ENCODE data around the gene SLCO1B1. TPM values are rescaled to one million over a fixed set of nuclear protein-coding genes. Genes with fewer than 3 reads are reported as not detected.

Gene SLCO1B1
- total and polyA plus RNA-seq, 2 donors (not counting 1 experiment from before 2014, with no cell fraction given): not detected

- CTCF ChIA-PET: no interaction called here
- no peak for ATAC-seq (ENCODE audit: low read depth)
- Mint-ChIP-seq H3K9me3 (ENCODE audit: insufficient read depth) (no peaks in the 10 kb centered on the region), H3K27ac (no peak overlapping the region), H3K4me3 (no peak overlapping the region), H3K27me3 (no peaks in the 10 kb centered on the region), H3K4me1 (no peaks in the 10 kb centered on the region)
- Histone ChIP-seq H3K9ac (ENCODE audit: low read length) (no peak overlapping the region), H3K4me2 (replicated peaks; ENCODE audit: low read depth, low read length, poor library complexity, severe bottlenecking) (no peak overlapping the region), H3K36me3 (replicated peaks in 1 of 2; ENCODE audit: control extremely low read depth in 1 of 2, control insufficient read depth in 1 of 2, extremely low read depth in 1 of 2, insufficient read depth in 2 of 2, low read length in 1 of 2) (no peaks in the 10 kb centered on the region), H3K27me3 (replicated peaks in 1 of 4; ENCODE audit: control extremely low read depth in 1 of 4, control insufficient read depth in 3 of 4, insufficient read depth in 4 of 4, low read length in 3 of 4) (no peaks in the 10 kb centered on the region), H3K27ac (ENCODE audit: low read length in 2 of 2) (no peak overlapping the region), H2AFZ (ENCODE audit: insufficient read depth, low read depth, low read length, poor library complexity, severe bottlenecking) (no peak overlapping the region), H3K79me2 (ENCODE audit: control insufficient read depth, insufficient read depth, low read length) (no peaks in the 10 kb centered on the region), H3K4me3 (ENCODE audit: control extremely low read depth in 1 of 5, extremely low read depth in 1 of 5, insufficient read depth in 1 of 5, low read depth in 2 of 5, low read length in 4 of 5) (no peak overlapping the region), H3K4me1 (ENCODE audit: control insufficient read depth in 2 of 2, insufficient read depth in 2 of 2, low read length in 2 of 2) (no peaks in the 10 kb centered on the region), H3K9me3 (ENCODE audit: control extremely low read depth in 1 of 3, control insufficient read depth in 2 of 3, insufficient read depth in 1 of 3, low read length in 2 of 3) (no peaks in the 10 kb centered on the region), H4K20me1 (ENCODE audit: control insufficient read depth, insufficient read depth, low read length, poor library complexity, severe bottlenecking) (no peaks in the 10 kb centered on the region)
- TF ChIP-seq EZH2 (IDR thresholded peaks at IDR 0.05; ENCODE audit: borderline replicate concordance, insufficient read depth, low read depth, low read length, poor library complexity, severe bottlenecking): no peak
- TF ChIP-seq CTCF (IDR thresholded peaks at IDR 0.05): no peak
- DNase-seq: no peak
- POLR2A ChIA-PET: no interaction called here
- intact Hi-C loops (cut with micrococcal nuclease): no loop called here
Observed at GRCh38 chr12:21221072-21221471, 90.1 kb downstream of the SLCO1B1 start.

GRCh38 chr12:21221778-21222177 is 90.8 kb downstream of the SLCO1B1 start:
- TF ChIP-seq CTCF (IDR thresholded peaks at IDR 0.05) (no peak), EZH2 (IDR thresholded peaks at IDR 0.05; ENCODE audit: borderline replicate concordance, insufficient read depth, low read depth, low read length, poor library complexity, severe bottlenecking) (no peak)
- no peak overlapping the region for H3K27ac ChIP-seq (ENCODE audit: low read length in 2 of 2)
- H3K9me3 ChIP-seq (ENCODE audit: control extremely low read depth in 1 of 3, control insufficient read depth in 2 of 3, insufficient read depth in 1 of 3, low read length in 2 of 3): no peaks in the 10 kb centered on the region
- DNase-seq (no peak), ATAC-seq (ENCODE audit: low read depth) (no peak)
- no peaks in the 10 kb centered on the region for H4K20me1 ChIP-seq (ENCODE audit: control insufficient read depth, insufficient read depth, low read length, poor library complexity, severe bottlenecking)
- ChIA-PET POLR2A (no interaction called here), CTCF (no interaction called here)
- H2AFZ ChIP-seq (ENCODE audit: insufficient read depth, low read depth, low read length, poor library complexity, severe bottlenecking): no peak overlapping the region
- no peak overlapping the region for H3K4me2 ChIP-seq (replicated peaks; ENCODE audit: low read depth, low read length, poor library complexity, severe bottlenecking)
- H3K36me3 ChIP-seq (replicated peaks in 1 of 2; ENCODE audit: control extremely low read depth in 1 of 2, control insufficient read depth in 1 of 2, extremely low read depth in 1 of 2, insufficient read depth in 2 of 2, low read length in 1 of 2): no peaks in the 10 kb centered on the region
- no peak overlapping the region for H3K4me3 ChIP-seq (ENCODE audit: control extremely low read depth in 1 of 5, extremely low read depth in 1 of 5, insufficient read depth in 1 of 5, low read depth in 2 of 5, low read length in 4 of 5)
- no peak overlapping the region for H3K27ac Mint-ChIP-seq
- no peaks in the 10 kb centered on the region for H3K4me1 Mint-ChIP-seq
- no peak overlapping the region for H3K4me3 Mint-ChIP-seq
- H3K9ac ChIP-seq (ENCODE audit: low read length): no peak overlapping the region
- no peaks in the 10 kb centered on the region for H3K4me1 ChIP-seq (ENCODE audit: control insufficient read depth in 2 of 2, insufficient read depth in 2 of 2, low read length in 2 of 2)
- intact Hi-C loops (cut with micrococcal nuclease): no loop called here
- no peaks in the 10 kb centered on the region for H3K9me3 Mint-ChIP-seq (ENCODE audit: insufficient read depth)
- no peaks in the 10 kb centered on the region for H3K27me3 Mint-ChIP-seq
- no peaks in the 10 kb centered on the region for H3K79me2 ChIP-seq (ENCODE audit: control insufficient read depth, insufficient read depth, low read length)
- no peaks in the 10 kb centered on the region for H3K27me3 ChIP-seq (replicated peaks in 1 of 4; ENCODE audit: control extremely low read depth in 1 of 4, control insufficient read depth in 3 of 4, insufficient read depth in 4 of 4, low read length in 3 of 4)

Measured in B cell (primary cell).